Retinal pigment epithelial cell (primary cell): ENCODE data around the gene LGALS13.
"Not testable (repeated sequence)": the region's sequence is repeated elsewhere in the genome, so short reads cannot be mapped to it uniquely, and the experiment has no call there.

ENCODE experiments used
- DNase-seq: peaks from one replicate; pipeline ENCODE4 v3.0.0-alpha.2; 2010; ENCODE audit warnings: low read depth
- H3K4me3 ChIP-seq: 2 replicates; pipeline ENCODE4 v1.5.1; 2011; ENCODE audit warnings: mild to moderate bottlenecking, low read length, control low read depth, moderate library complexity
- CTCF ChIP-seq: conservative IDR thresholded peaks from 2 replicates; pipeline ENCODE4 v1.5.1; 2011; ENCODE audit warnings: low read depth, low read length, control low read depth, inconsistent platforms

Gene LGALS13

GRCh38 chr19:39607561-39607960 is 5.2 kb downstream of the LGALS13 start:
- no peak for TF ChIP-seq CTCF
- H3K4me3 ChIP-seq = no peak overlapping the region
- no peak for DNase-seq

- DNase-seq = no peak
- TF ChIP-seq CTCF = no peak
Observed at GRCh38 chr19:39613597-39613996, 11.3 kb downstream of the LGALS13 start.

GRCh38 chr19:39617745-39618144 is 15.4 kb downstream of the LGALS13 start:
- H3K4me3 ChIP-seq = no peak overlapping the region
- no peak for TF ChIP-seq CTCF

More at GRCh38 chr19:39613597-39613996, 11.3 kb downstream of the LGALS13 start:
- H3K4me3 ChIP-seq = no peak overlapping the region

GRCh38 chr19:39623946-39624345 is 21.6 kb downstream of the LGALS13 start:
- TF ChIP-seq CTCF = no peak
- DNase-seq = no peak
- H3K4me3 ChIP-seq = no peak overlapping the region

More at GRCh38 chr19:39617745-39618144, 15.4 kb downstream of the LGALS13 start:
- no peak for DNase-seq

- not testable (repeated sequence) for H3K4me3 ChIP-seq, DNase-seq
Observed at GRCh38 chr19:39627631-39628030, 25.3 kb downstream of the LGALS13 start.

GRCh38 chr19:39631178-39631577 is 28.9 kb downstream of the LGALS13 start:
- no peak for DNase-seq
- no peak overlapping the region for H3K4me3 ChIP-seq
- TF ChIP-seq CTCF = no peak

- no peak for TF ChIP-seq CTCF
- no peak overlapping the region for H3K4me3 ChIP-seq
- no peak for DNase-seq
Observed at GRCh38 chr19:39631626-39632025, 29.3 kb downstream of the LGALS13 start.

GRCh38 chr19:39637891-39638290 is 35.6 kb downstream of the LGALS13 start:
- no peak overlapping the region for H3K4me3 ChIP-seq
- no peak for DNase-seq
- TF ChIP-seq CTCF = no peak
